LNCAP (cell line): ENCODE measurements around the gene KLHL7.

Source experiments
- CTCF ChIP-seq: fragments of 450-650 bp; IDR thresholded peaks from 2 replicates; pipeline ENCODE4 v1.5.1; 2017; ENCODE audit warnings: mild to moderate bottlenecking

Gene KLHL7

GRCh38 chr7:23165316-23165715, 59.7 kb downstream of the KLHL7 start:
- no peak for TF ChIP-seq CTCF

GRCh38 chr7:23167691-23168090, 62.1 kb downstream of the KLHL7 start:
- TF ChIP-seq CTCF, result no peak

- TF ChIP-seq CTCF, result no peak
These were observed 62.7 kb downstream of the KLHL7 start for GRCh38 chr7:23168111-23168885.

GRCh38 chr7:23175938-23176337, 70.4 kb downstream of the KLHL7 start:
- TF ChIP-seq CTCF, result no peak

- no peak for TF ChIP-seq CTCF
These were observed 76.3 kb downstream of the KLHL7 start, which contains the start of gene NUP42 for GRCh38 chr7:23181684-23182553. TSS of gene NUP42 (plus strand) at chr7:23182048. CDS start at chr7:23182086, 38 bp downstream.

- no peak for TF ChIP-seq CTCF
These were observed 77.9 kb downstream of the KLHL7 start for GRCh38 chr7:23183279-23184012.

- TF ChIP-seq CTCF, result no peak
These were observed 78.7 kb downstream of the KLHL7 start for GRCh38 chr7:23184291-23184690.
